B cell (primary cell): ENCODE data around the gene FBXL14.

ENCODE experiments used
- EZH2 ChIP-seq: IDR thresholded peaks from 2 replicates; pipeline ENCODE4 v1.6.1; 2012; ENCODE audit warnings: borderline replicate concordance, low read depth, mild to moderate bottlenecking, moderate library complexity, low read length; ENCODE audit not compliant: insufficient read depth, poor library complexity, severe bottlenecking
- TF ChIP-seq, protein P1 (sequence below): fragments of 200-600 bp; IDR thresholded peaks from one replicate; pipeline ENCODE4 v1.8.0; 2022; ENCODE audit warnings: antibody characterized with exemption, mild to moderate bottlenecking

DNA sequence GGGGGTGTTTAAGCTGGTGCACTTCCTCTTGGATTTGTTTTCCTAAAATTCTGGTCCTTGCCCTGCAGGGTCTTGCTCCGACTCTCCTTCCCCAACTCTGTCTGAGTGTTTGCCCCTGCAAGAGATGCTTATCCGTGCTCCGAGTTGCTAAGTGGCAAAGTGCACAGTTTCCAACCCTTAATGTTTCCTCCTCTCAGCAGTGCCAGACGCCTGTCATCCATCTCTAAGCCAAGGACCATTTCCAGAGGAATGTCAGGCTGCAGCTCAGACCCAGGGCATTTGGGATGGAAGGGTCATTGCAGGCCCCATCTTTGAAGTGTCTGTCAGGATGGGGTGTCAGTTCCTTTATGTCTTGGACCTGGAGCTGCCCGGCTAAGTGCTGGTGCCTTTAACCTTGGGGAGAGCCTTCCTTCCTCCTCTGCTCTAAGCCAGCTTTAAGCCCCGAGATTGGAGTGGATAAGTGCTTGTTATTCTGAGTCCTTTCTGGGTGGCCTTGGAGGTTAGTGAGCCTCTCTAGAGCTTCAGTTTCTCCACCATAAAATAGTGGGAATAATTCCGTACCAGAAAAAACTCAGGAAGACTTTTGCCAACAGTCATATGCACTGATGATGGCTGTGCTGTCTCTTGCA, 49.6 kb upstream of the FBXL14 start:
- TF ChIP-seq, protein P1, sequence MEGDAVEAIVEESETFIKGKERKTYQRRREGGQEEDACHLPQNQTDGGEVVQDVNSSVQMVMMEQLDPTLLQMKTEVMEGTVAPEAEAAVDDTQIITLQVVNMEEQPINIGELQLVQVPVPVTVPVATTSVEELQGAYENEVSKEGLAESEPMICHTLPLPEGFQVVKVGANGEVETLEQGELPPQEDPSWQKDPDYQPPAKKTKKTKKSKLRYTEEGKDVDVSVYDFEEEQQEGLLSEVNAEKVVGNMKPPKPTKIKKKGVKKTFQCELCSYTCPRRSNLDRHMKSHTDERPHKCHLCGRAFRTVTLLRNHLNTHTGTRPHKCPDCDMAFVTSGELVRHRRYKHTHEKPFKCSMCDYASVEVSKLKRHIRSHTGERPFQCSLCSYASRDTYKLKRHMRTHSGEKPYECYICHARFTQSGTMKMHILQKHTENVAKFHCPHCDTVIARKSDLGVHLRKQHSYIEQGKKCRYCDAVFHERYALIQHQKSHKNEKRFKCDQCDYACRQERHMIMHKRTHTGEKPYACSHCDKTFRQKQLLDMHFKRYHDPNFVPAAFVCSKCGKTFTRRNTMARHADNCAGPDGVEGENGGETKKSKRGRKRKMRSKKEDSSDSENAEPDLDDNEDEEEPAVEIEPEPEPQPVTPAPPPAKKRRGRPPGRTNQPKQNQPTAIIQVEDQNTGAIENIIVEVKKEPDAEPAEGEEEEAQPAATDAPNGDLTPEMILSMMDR = no peak
- no peak for TF ChIP-seq EZH2
